Neural cell (in vitro differentiated cells): ENCODE data around the gene RASGEF1C. TPM values are rescaled to one million over a fixed set of nuclear protein-coding genes. Genes with fewer than 3 reads are reported as not detected.

Experiments
- H2AFZ ChIP-seq: fragments of 200-600, 300-800 bp; sonication (generic), shearing (Covaris generic); 2 replicates; pipeline ENCODE4 v1.6.0; 2014; ENCODE audit warnings: low read depth, mild to moderate bottlenecking, antibody characterized with exemption, low read length, moderate library complexity
- H3F3A ChIP-seq: fragments of 200-600 bp; shearing (Covaris generic); 2 replicates; pipeline ENCODE4 v1.6.1; 2016; ENCODE audit warnings: mild to moderate bottlenecking, moderate library complexity, mixed read lengths, antibody characterized with exemption, low read length; ENCODE audit not compliant: insufficient read depth, poor library complexity, severe bottlenecking
- H3K27ac ChIP-seq: fragments of 200-600, 300-800 bp; sonication (generic), shearing (Covaris generic); 2 replicates; pipeline ENCODE4 v1.5.1; 2014; ENCODE audit warnings: mild to moderate bottlenecking, low read length, moderate library complexity
- H3K27me3 ChIP-seq: fragments of 300-800, 200-600 bp; sonication (generic), shearing (Covaris generic); 2 replicates; pipeline ENCODE4 v1.6.0; 2014; ENCODE audit warnings: mild to moderate bottlenecking, low read depth, low read length, moderate library complexity; ENCODE audit not compliant: insufficient read depth
- H3K36me3 ChIP-seq: fragments of 300-800, 200-600 bp; sonication (generic), shearing (Covaris generic); 2 replicates; pipeline ENCODE4 v1.5.1; 2014; ENCODE audit warnings: mild to moderate bottlenecking, antibody characterized with exemption, low read length, moderate library complexity; ENCODE audit not compliant: insufficient read depth
- H3K4me2 ChIP-seq: fragments of 300-800, 200-600 bp; sonication (generic), shearing (Covaris generic); 2 replicates; pipeline ENCODE4 v1.6.0; 2014; ENCODE audit warnings: mild to moderate bottlenecking, low read length
- H3K4me3 ChIP-seq: fragments of 300-800, 200-600 bp; sonication (generic), shearing (Covaris generic); 2 replicates; pipeline ENCODE4 v1.5.1; 2014; ENCODE audit warnings: mild to moderate bottlenecking, low read length, moderate library complexity
- H3K79me2 ChIP-seq: fragments of 200-600 bp; shearing (Covaris generic); replicated peaks from 2 replicates; pipeline ENCODE4 v1.6.0; 2014; ENCODE audit warnings: mild to moderate bottlenecking, low read length, moderate library complexity; ENCODE audit not compliant: insufficient read depth
- H3K9ac ChIP-seq: fragments of 300-800, 200-600 bp; sonication (generic), shearing (Covaris generic); 2 replicates; pipeline ENCODE4 v1.6.1; 2016; ENCODE audit warnings: mild to moderate bottlenecking, low read length, mixed read lengths
- H3K9me2 ChIP-seq: fragments of 200-600 bp; shearing (Covaris generic); 2 replicates; pipeline ENCODE4 v1.6.1; 2016; ENCODE audit warnings: mild to moderate bottlenecking, low read length, mixed read lengths; ENCODE audit not compliant: insufficient read depth
- H3K9me3 ChIP-seq: fragments of 200-600, 300-800 bp; sonication (generic), shearing (Covaris generic); 2 replicates; pipeline ENCODE4 v1.6.1; 2016; ENCODE audit warnings: mild to moderate bottlenecking, mixed run types, low read length, moderate library complexity, mixed read lengths
- H4K20me1 ChIP-seq: fragments of 200-600 bp; shearing (Covaris generic); 2 replicates; pipeline ENCODE4 v1.6.1; 2016; ENCODE audit warnings: mild to moderate bottlenecking, mixed run types; ENCODE audit not compliant: insufficient read depth
- CTCF ChIP-seq: fragments of 450-650 bp; IDR thresholded peaks from 2 replicates; pipeline ENCODE4 v1.5.1; 2014; ENCODE audit warnings: antibody characterized with exemption, mild to moderate bottlenecking, moderate library complexity; ENCODE audit not compliant: poor library complexity, severe bottlenecking
- EP300 ChIP-seq: fragments of 450-650 bp; conservative IDR thresholded peaks from 2 replicates; pipeline ENCODE4 v1.6.1; 2014; ENCODE audit warnings: antibody characterized with exemption, mild to moderate bottlenecking, moderate library complexity; ENCODE audit not compliant: poor library complexity, severe bottlenecking
- EZH2 ChIP-seq: fragments of 200-600, 300-800 bp; shearing (Covaris generic), sonication (generic); IDR thresholded peaks from 2 replicates; pipeline ENCODE4 v1.6.1; 2014; ENCODE audit warnings: antibody characterized with exemption, low read length, borderline replicate concordance, mild to moderate bottlenecking; ENCODE audit not compliant: insufficient read depth, poor library complexity, severe bottlenecking
- MXI1 ChIP-seq: fragments of 450-650 bp; conservative IDR thresholded peaks from 2 replicates; pipeline ENCODE4 v1.6.1; 2014; ENCODE audit warnings: antibody characterized with exemption, mild to moderate bottlenecking; ENCODE audit not compliant: poor library complexity, severe bottlenecking
- POLR2AphosphoS5 ChIP-seq: IDR thresholded peaks from 2 replicates; pipeline ENCODE4 v1.6.1; 2012
- RAD21 ChIP-seq: fragments of 450-650 bp; conservative IDR thresholded peaks from 2 replicates; pipeline ENCODE4 v1.6.1; 2014; ENCODE audit warnings: antibody characterized with exemption, mild to moderate bottlenecking, moderate library complexity
- REST ChIP-seq: IDR thresholded peaks from 2 replicates; pipeline ENCODE4 v1.6.1; 2012; ENCODE audit warnings: borderline replicate concordance
- SMC3 ChIP-seq: fragments of 450-650 bp; conservative IDR thresholded peaks from 2 replicates; pipeline ENCODE4 v1.6.1; 2014; ENCODE audit warnings: antibody characterized with exemption, mild to moderate bottlenecking, moderate library complexity; ENCODE audit not compliant: poor library complexity
- TAF1 ChIP-seq: IDR thresholded peaks from 2 replicates; pipeline ENCODE4 v1.6.1; 2012; ENCODE audit warnings: low read depth
- polyA plus RNA-seq: library from polyadenylated mRNA; depleted of rRNA; stranded (reverse); fragments of >200 nt; gene quantifications from 2 replicates; pipeline ENCODE4 v1.2.3, GENCODE V29; 2014

Gene RASGEF1C
- polyA plus RNA-seq, 1 donor from 2014 or later = 5.3 TPM

GRCh38 chr5:180174587-180174972 lies 34.4 kb downstream of the RASGEF1C start:
- TF ChIP-seq POLR2AphosphoS5 (no peak), RAD21 (no peak), TAF1 (no peak), MXI1 (no peak), EP300 (no peak), EZH2 (no peak), SMC3 (no peak), CTCF (no peak), REST (no peak)
- Histone ChIP-seq H3K27ac (no peak overlapping the region), H2AFZ (no peak overlapping the region), H3K79me2 (no peaks in the 10 kb centered on the region), H3K9me2 (no peaks in the 10 kb centered on the region), H3F3A (no peaks in the 10 kb centered on the region), H3K36me3 (no peaks in the 10 kb centered on the region), H3K4me2 (no peak overlapping the region), H3K4me3 (no peak overlapping the region), H3K27me3 (no peaks in the 10 kb centered on the region), H3K9ac (no peak overlapping the region), H4K20me1 (no peaks in the 10 kb centered on the region), H3K9me3 (no peaks in the 10 kb centered on the region)

- H3K27ac ChIP-seq = no peak overlapping the region
- H3K4me3 ChIP-seq = no peak overlapping the region
Observed at GRCh38 chr5:180173875-180174586, 35.0 kb downstream of the RASGEF1C start.

More at GRCh38 chr5:180173875-180174586, 35.0 kb downstream of the RASGEF1C start:
- H3K9me3 ChIP-seq = no peaks in the 10 kb centered on the region
- no peaks in the 10 kb centered on the region for H3K36me3 ChIP-seq
- no peak overlapping the region for H3K9ac ChIP-seq
- H2AFZ ChIP-seq = no peak overlapping the region
- H3K79me2 ChIP-seq = no peaks in the 10 kb centered on the region
- TF ChIP-seq POLR2AphosphoS5 = no peak
- TF ChIP-seq CTCF = no peak
- no peak for TF ChIP-seq REST
- no peak for TF ChIP-seq TAF1
- no peak for TF ChIP-seq MXI1
- no peak for TF ChIP-seq RAD21
- TF ChIP-seq EP300 = no peak
- TF ChIP-seq EZH2 = no peak
- TF ChIP-seq SMC3 = no peak
- no peaks in the 10 kb centered on the region for H3K27me3 ChIP-seq
- H4K20me1 ChIP-seq = no peaks in the 10 kb centered on the region
- no peaks in the 10 kb centered on the region for H3F3A ChIP-seq
- H3K4me2 ChIP-seq = no peak overlapping the region
- no peaks in the 10 kb centered on the region for H3K9me2 ChIP-seq
